SK-N-MC (cell line): ENCODE measurements around the gene HOXA9.

ENCODE experiments used
- DNase-seq: peaks from one replicate; pipeline ENCODE4 v3.0.0-alpha.2; 2011; ENCODE audit warnings: low read depth, low spot score
- H3K27ac ChIP-seq: fragments of 200-600 bp; sonication (generic); 2 replicates; pipeline ENCODE4 v1.5.1; 2016; ENCODE audit warnings: mixed run types
- H3K36me3 ChIP-seq: fragments of 200-600 bp; sonication (generic); 2 replicates; pipeline ENCODE4 v1.6.1; 2017; ENCODE audit warnings: antibody characterized with exemption, low read length, mixed read lengths; ENCODE audit not compliant: insufficient read depth
- H3K4me3 ChIP-seq: fragments of 200-600 bp; sonication (generic); 2 replicates; pipeline ENCODE4 v1.5.1; 2016
- H3K9ac ChIP-seq: fragments of 200-600 bp; sonication (generic); 2 replicates; pipeline ENCODE4 v1.8.0; 2017; ENCODE audit warnings: mixed run types, mixed read lengths; ENCODE audit not compliant: insufficient read length
- H3K9me3 ChIP-seq: fragments of 200-600 bp; sonication (generic); 2 replicates; pipeline ENCODE4 v1.6.1; 2017; ENCODE audit warnings: low read depth, mild to moderate bottlenecking, antibody characterized with exemption, low read length, moderate library complexity, mixed read lengths
- EZH2 ChIP-seq: fragments of 200-600 bp; sonication (generic); IDR thresholded peaks from one replicate; pipeline ENCODE4 v1.6.1; 2017; ENCODE audit warnings: antibody characterized with exemption
- FOXP2 ChIP-seq: optimal IDR thresholded peaks from 2 replicates; pipeline ENCODE3; 2011; ENCODE audit warnings: mild to moderate bottlenecking, moderate library complexity; ENCODE audit not compliant: insufficient read depth; ENCODE audit errors: extremely low read length, control extremely low read depth
- POLR2AphosphoS5 ChIP-seq: IDR thresholded peaks from 2 replicates; pipeline ENCODE4 v1.6.1; 2012; ENCODE audit warnings: mild to moderate bottlenecking, low read depth, low read length, borderline replicate concordance

The HOXA9 gene

GRCh38 chr7:27112955-27113949 lies 52.1 kb downstream of the HOXA9 start:
- Histone ChIP-seq H3K9ac (no peak overlapping the region), H3K27ac (no peak overlapping the region), H3K36me3 (no peaks in the 10 kb centered on the region), H3K4me3 (no peak overlapping the region), H3K9me3 (no peaks in the 10 kb centered on the region)
- no peak for DNase-seq
- TF ChIP-seq POLR2AphosphoS5: no peak
- no peak for TF ChIP-seq EZH2
- no peak for TF ChIP-seq FOXP2
